Skeletal muscle tissue (tissue), 4 donors: Measurements from ENCODE around the gene MPRIP. TPM values are rescaled to one million over a fixed set of nuclear protein-coding genes. Genes with fewer than 3 reads are reported as not detected.
"Not testable (repeated sequence)": the region's sequence is repeated elsewhere in the genome, so short reads cannot be mapped to it uniquely, and the experiment has no call there.

Experiments
- H3K27ac ChIP-seq: one replicate; pipeline ENCODE4 v1.7.0; 2013; ENCODE audit warnings: mild to moderate bottlenecking, low read depth, low read length, inconsistent platforms
- H3K27me3 ChIP-seq, 3 donors: one replicate each; pipeline ENCODE4 v1.7.0; 2013; ENCODE audit warnings: low read length in 3 of 3; ENCODE audit not compliant: control insufficient read depth in 3 of 3, insufficient read depth in 3 of 3
- H3K36me3 ChIP-seq, 3 donors: one replicate each; pipeline ENCODE4 v1.7.0; 2013; ENCODE audit warnings: low read length in 3 of 3; ENCODE audit not compliant: control insufficient read depth in 3 of 3, insufficient read depth in 3 of 3
- H3K4me1 ChIP-seq, 3 donors: one replicate each; pipeline ENCODE4 v1.7.0; 2013; ENCODE audit warnings: low read length in 3 of 3, mild to moderate bottlenecking in 3 of 3; ENCODE audit not compliant: control insufficient read depth in 3 of 3, insufficient read depth in 3 of 3
- H3K4me3 ChIP-seq, 3 donors: one replicate each; pipeline ENCODE4 v1.7.0; 2013; ENCODE audit warnings: low read length in 3 of 3
- H3K9ac ChIP-seq, 3 donors: one replicate each; pipeline ENCODE4 v1.7.0; 2013; ENCODE audit warnings: low read length in 3 of 3, mild to moderate bottlenecking in 3 of 3, moderate library complexity in 2 of 3, low read depth in 1 of 3
- H3K9me3 ChIP-seq, 3 donors: one replicate each; pipeline ENCODE4 v1.7.0; 2013; ENCODE audit warnings: low read length in 3 of 3; ENCODE audit not compliant: control insufficient read depth in 3 of 3
- total RNA-seq: library from RNA; depleted of rRNA; stranded (reverse); fragments of >200 nt; gene quantifications from one replicate; pipeline ENCODE4 v1.2.3, GENCODE V29; 2014
- donor health status: Osteomylitis.

The MPRIP gene
- total RNA-seq, 1 donor from 2014 or later: 79.3 TPM

DNA sequence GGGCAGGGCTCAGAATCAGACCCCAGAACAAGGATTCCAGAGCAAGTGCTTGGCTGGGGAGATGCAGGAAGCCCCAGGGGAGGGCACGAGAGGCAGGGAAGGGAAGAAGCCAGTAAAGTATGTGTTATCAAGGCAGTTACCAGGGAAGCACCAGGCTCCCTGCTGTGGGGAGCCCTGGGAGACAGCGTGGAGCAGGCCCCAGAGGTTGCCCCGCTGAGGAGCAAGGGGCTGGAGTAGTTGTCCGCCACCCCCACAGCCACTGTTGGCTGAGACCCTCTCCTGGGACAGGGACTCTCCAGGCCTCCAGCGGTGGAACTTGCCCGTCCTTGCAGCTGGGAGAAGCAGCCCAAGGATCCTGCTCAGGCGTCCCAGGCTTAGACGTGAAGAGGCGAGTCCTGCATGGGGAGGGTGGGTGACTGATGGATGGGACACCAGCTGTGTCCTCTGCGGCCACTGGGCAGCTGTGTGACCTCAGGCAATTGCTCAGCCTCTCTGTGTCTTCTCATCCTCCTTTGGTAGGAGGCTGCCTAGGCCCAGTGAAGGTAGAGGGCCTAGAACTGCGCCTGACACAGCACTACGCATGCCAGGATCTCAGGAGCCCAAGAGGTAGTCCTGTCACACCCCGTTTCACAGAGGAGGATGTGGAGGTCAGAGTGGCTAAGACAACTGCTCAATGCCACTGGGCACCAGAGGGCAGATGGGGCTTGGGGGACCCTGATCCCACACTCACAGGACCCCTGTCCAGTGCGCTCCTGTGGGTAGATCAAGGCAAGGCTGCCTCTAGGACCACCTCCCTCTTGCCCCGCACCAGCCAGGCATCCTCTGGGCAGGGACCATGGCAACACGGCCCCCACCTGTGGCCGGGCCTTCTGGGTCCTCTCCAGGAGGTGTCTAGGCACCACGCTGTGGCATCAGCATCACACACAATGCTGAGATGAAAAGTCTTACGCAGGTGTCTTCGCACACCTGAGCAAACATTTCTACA lies 39.2 kb upstream of the MPRIP start:
- H3K27ac ChIP-seq, H3K9me3 ChIP-seq, H3K27me3 ChIP-seq, H3K4me1 ChIP-seq, H3K36me3 ChIP-seq, H3K9ac ChIP-seq, H3K4me3 ChIP-seq: not testable (repeated sequence)

- H3K36me3 ChIP-seq: no peaks in the 10 kb centered on the region
- H3K9me3 ChIP-seq: no peaks in the 10 kb centered on the region
- H3K9ac ChIP-seq: no peak overlapping the region
- H3K27me3 ChIP-seq: no peaks in the 10 kb centered on the region
- H3K4me3 ChIP-seq: no peak overlapping the region
- H3K27ac ChIP-seq: no peak overlapping the region
- peaks cover 0 to 7% (median 0%) of the 10 kb centered on the region in 3 donors for H3K4me1 ChIP-seq
Observed at GRCh38 chr17:17004251-17004996, 37.8 kb upstream of the MPRIP start.

- H3K27ac ChIP-seq, H3K27me3 ChIP-seq, H3K4me3 ChIP-seq, H3K9me3 ChIP-seq, H3K9ac ChIP-seq, H3K36me3 ChIP-seq: not testable (repeated sequence)
- peaks cover 3 to 13% (median 4%) of the 10 kb centered on the region in 3 donors for H3K4me1 ChIP-seq
Observed at GRCh38 chr17:17004997-17005614, 37.2 kb upstream of the MPRIP start.

DNA sequence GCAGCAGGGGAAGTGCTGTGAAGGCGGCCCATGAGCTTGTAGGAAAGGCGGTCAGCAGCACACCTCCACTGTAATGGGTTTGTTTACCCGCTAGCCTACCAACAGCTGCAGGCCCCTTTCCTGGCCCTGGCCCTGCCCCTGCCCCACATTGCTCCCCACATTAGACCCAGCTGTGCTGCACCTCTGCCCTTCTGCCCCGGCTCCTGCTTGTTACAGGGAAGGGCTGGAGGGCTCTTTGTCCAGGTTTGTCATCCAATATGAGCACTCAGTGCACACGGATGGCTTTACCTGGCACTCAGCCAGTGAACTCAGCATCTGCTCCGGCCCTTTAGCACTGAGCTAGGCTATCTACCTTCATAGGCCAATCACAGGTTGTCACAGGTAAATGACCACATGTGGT lies 34.4 kb upstream of the MPRIP start:
- H3K9ac ChIP-seq, H3K27ac ChIP-seq, H3K36me3 ChIP-seq, H3K4me1 ChIP-seq, H3K9me3 ChIP-seq, H3K27me3 ChIP-seq, H3K4me3 ChIP-seq: not testable (repeated sequence)

DNA sequence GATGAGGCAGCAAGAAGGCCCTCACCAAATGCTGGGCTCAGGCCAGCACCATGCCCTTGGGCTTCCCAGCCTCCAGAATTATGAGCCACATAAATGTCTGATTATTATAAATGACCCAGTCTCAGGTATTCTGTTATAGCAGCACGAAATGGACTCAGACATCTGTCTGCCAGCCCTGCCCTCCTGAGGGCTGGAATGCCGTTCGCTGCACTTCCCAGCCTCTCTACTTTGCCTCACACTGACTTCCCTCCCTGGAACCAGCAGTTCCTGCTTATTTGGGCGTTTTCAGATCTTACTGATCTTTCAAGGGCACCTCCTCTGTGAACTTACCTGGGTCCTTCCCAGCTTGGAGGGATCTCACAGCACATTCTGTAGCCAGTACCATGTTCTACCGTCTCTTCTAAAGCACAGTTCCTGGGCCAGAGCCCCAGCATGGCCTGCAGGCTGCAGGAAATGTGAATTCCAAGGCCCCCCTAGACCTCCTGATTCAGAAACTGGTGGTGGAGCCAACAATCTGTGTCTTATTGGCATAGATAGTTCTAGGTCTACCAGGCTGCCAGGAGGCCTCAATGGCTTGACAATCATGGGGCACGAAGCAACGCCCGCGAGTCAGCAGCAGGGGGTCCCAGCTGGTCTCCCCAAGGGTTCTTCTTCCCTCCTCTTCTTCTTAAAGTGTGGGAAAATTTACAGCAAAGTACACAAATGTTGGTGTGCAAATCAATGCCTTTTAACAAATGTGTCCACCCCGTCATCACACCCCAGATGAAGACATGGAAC lies 33.4 kb upstream of the MPRIP start:
- H3K4me1 ChIP-seq, H3K9me3 ChIP-seq, H3K27me3 ChIP-seq, H3K9ac ChIP-seq, H3K27ac ChIP-seq, H3K36me3 ChIP-seq, H3K4me3 ChIP-seq: not testable (repeated sequence)

DNA sequence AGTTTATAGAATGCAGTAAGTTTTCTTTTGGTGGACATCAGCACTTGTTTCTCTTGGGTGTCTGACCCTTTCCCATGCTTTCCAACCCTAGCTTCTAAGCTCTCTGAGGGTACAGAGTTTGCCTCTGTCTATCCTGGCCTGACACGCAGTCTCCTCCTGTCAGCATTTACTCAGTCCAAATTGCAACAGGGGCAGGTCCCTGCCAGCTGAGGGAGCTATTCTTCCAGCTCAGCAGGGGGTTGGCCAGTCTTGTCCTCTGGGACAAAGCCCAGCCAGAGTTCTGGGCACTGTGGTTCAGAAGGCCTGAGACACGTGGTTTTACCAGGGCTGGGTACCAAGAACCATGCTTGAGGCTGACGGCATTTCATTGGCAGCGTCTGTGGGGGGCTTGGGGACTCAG lies 32.3 kb upstream of the MPRIP start:
- H3K27me3 ChIP-seq, H3K9me3 ChIP-seq, H3K9ac ChIP-seq, H3K4me1 ChIP-seq, H3K27ac ChIP-seq, H3K36me3 ChIP-seq, H3K4me3 ChIP-seq: not testable (repeated sequence)

GRCh38 chr17:17010545-17011034 lies 31.7 kb upstream of the MPRIP start:
- H3K27ac ChIP-seq, H3K4me3 ChIP-seq, H3K36me3 ChIP-seq, H3K9me3 ChIP-seq, H3K9ac ChIP-seq, H3K4me1 ChIP-seq, H3K27me3 ChIP-seq: not testable (repeated sequence)

GRCh38 chr17:17011043-17011907 lies 31.0 kb upstream of the MPRIP start:
- not testable (repeated sequence) for H3K4me3 ChIP-seq, H3K4me1 ChIP-seq, H3K27ac ChIP-seq, H3K36me3 ChIP-seq, H3K27me3 ChIP-seq, H3K9me3 ChIP-seq, H3K9ac ChIP-seq
